Activated CD8-positive, alpha-beta memory T cell treated with anti-CD3 and anti-CD28 coated beads for 4 hours (primary cell): ENCODE measurements around the gene GIT1.

Source experiments
- DNase-seq, 2 donors: peaks; one replicate each; pipeline ENCODE4 v3.0.0-alpha.2; 2020; ENCODE audit warnings: low read depth in 2 of 2

GIT1 gene

GRCh38 chr17:29616300-29617048 is 27.0 kb upstream of the GIT1 start:
- no peak for DNase-seq

GRCh38 chr17:29615492-29616299 is 26.2 kb upstream of the GIT1 start:
- peak; percentile 67 to 73 for DNase-seq

- peak in 1 of 2 donors; percentile 43 for DNase-seq
Measured at GRCh38 chr17:29615048-29615385, 25.6 kb upstream of the GIT1 start.

- no peak for DNase-seq
Measured at GRCh38 chr17:29614349-29615047, 25.1 kb upstream of the GIT1 start.

- no peak for DNase-seq
Measured at GRCh38 chr17:29613856-29614255, 24.4 kb upstream of the GIT1 start.

- DNase-seq: peak; percentile 75 to 84
Measured at GRCh38 chr17:29613352-29613837, 23.9 kb upstream of the GIT1 start.

GRCh38 chr17:29612404-29613280 is 23.2 kb upstream of the GIT1 start:
- DNase-seq: no peak

- DNase-seq: no peak
Measured at GRCh38 chr17:29612094-29612403, 22.6 kb upstream of the GIT1 start.

GRCh38 chr17:29611351-29612093 is 22.1 kb upstream of the GIT1 start:
- no peak for DNase-seq

GRCh38 chr17:29610395-29610794 is 20.9 kb upstream of the GIT1 start:
- no peak for DNase-seq

GRCh38 chr17:29608986-29609385 is 19.5 kb upstream of the GIT1 start:
- DNase-seq: no peak

- DNase-seq: no peak
Measured at GRCh38 chr17:29607557-29608195, 18.2 kb upstream of the GIT1 start.

GRCh38 chr17:29603109-29603674 is 13.7 kb upstream of the GIT1 start:
- DNase-seq: no peak

GRCh38 chr17:29597361-29598172 is 8.1 kb upstream of the GIT1 start:
- no peak for DNase-seq

- no peak for DNase-seq
Measured at GRCh38 chr17:29596811-29597210, 7.4 kb upstream of the GIT1 start.

- no peak for DNase-seq
Measured at GRCh38 chr17:29595943-29596774, 6.7 kb upstream of the GIT1 start.

- DNase-seq: no peak
Measured at GRCh38 chr17:29595107-29595942, 5.9 kb upstream of the GIT1 start.
